ENCODE data around the gene GPR27. TPM values are rescaled to one million over a fixed set of nuclear protein-coding genes. Genes with fewer than 3 reads are reported as not detected.

The GPR27 gene
- total RNA-seq, 2 donors from 2014 or later = 0.54 to 1.3 TPM

GRCh38 chr3:71779674-71780377 lies 26.2 kb downstream of the GPR27 start:
- no peak for DNase-seq (ENCODE audit: low spot score)
- H3K9me3 ChIP-seq = no peaks in the 10 kb centered on the region
- H3K27me3 ChIP-seq (replicated peaks; ENCODE audit: insufficient read depth) = peaks cover 47% of the 10 kb centered on the region
- TF ChIP-seq, protein P1, sequence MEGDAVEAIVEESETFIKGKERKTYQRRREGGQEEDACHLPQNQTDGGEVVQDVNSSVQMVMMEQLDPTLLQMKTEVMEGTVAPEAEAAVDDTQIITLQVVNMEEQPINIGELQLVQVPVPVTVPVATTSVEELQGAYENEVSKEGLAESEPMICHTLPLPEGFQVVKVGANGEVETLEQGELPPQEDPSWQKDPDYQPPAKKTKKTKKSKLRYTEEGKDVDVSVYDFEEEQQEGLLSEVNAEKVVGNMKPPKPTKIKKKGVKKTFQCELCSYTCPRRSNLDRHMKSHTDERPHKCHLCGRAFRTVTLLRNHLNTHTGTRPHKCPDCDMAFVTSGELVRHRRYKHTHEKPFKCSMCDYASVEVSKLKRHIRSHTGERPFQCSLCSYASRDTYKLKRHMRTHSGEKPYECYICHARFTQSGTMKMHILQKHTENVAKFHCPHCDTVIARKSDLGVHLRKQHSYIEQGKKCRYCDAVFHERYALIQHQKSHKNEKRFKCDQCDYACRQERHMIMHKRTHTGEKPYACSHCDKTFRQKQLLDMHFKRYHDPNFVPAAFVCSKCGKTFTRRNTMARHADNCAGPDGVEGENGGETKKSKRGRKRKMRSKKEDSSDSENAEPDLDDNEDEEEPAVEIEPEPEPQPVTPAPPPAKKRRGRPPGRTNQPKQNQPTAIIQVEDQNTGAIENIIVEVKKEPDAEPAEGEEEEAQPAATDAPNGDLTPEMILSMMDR (IDR thresholded peaks at IDR 0.05) = no peak
- no peak for ATAC-seq (ENCODE audit: insufficient number of reproducible peaks, low FRiP score, low read depth)
- H3K36me3 ChIP-seq = no peaks in the 10 kb centered on the region
- peaks cover 7 to 9% of the 10 kb centered on the region in 2 donors for H3K4me1 ChIP-seq (ENCODE audit: control insufficient read depth in 1 of 2, low read depth in 2 of 2)
- H3K27ac ChIP-seq = no peak overlapping the region
- no peak overlapping the region for H3K4me3 ChIP-seq

- Histone ChIP-seq H3K27ac (no peak overlapping the region), H3K27me3 (replicated peaks; ENCODE audit: insufficient read depth) (peaks cover 47% of the 10 kb centered on the region), H3K4me3 (no peak overlapping the region), H3K4me1 (ENCODE audit: control insufficient read depth in 1 of 2, low read depth in 2 of 2) (peaks cover 7 to 14% of the 10 kb centered on the region in 2 donors), H3K9me3 (no peaks in the 10 kb centered on the region), H3K36me3 (no peaks in the 10 kb centered on the region)
- TF ChIP-seq, protein P1 (IDR thresholded peaks at IDR 0.05) = no peak
- DNase-seq (ENCODE audit: low spot score) = no peak
- no peak for ATAC-seq (ENCODE audit: insufficient number of reproducible peaks, low FRiP score, low read depth)
Measured at GRCh38 chr3:71780430-71780829, 26.8 kb downstream of the GPR27 start.

- Histone ChIP-seq H3K9me3 (no peaks in the 10 kb centered on the region), H3K27me3 (replicated peaks; ENCODE audit: insufficient read depth) (peaks cover 47% of the 10 kb centered on the region)
- TF ChIP-seq, protein P1 (IDR thresholded peaks at IDR 0.05) = no peak
Measured at GRCh38 chr3:71783152-71783551, 29.5 kb downstream of the GPR27 start.

GRCh38 chr3:71784201-71784913 lies 30.7 kb downstream of the GPR27 start:
- Histone ChIP-seq H3K27me3 (replicated peaks; ENCODE audit: insufficient read depth) (peaks cover 43% of the 10 kb centered on the region), H3K27ac (no peak overlapping the region), H3K4me3 (peak overlapping the region; percentile 67), H3K4me1 (ENCODE audit: control insufficient read depth in 1 of 2, low read depth in 2 of 2) (peaks cover 7 to 21% of the 10 kb centered on the region in 2 donors), H3K9me3 (no peaks in the 10 kb centered on the region), H3K36me3 (no peaks in the 10 kb centered on the region)
- TF ChIP-seq, protein P1 (IDR thresholded peaks at IDR 0.05) = no peak
- DNase-seq (ENCODE audit: low spot score) (no peak), ATAC-seq (ENCODE audit: insufficient number of reproducible peaks, low FRiP score, low read depth) (no peak)

More at GRCh38 chr3:71783152-71783551, 29.5 kb downstream of the GPR27 start:
- Histone ChIP-seq H3K36me3 (no peaks in the 10 kb centered on the region), H3K4me1 (ENCODE audit: control insufficient read depth in 1 of 2, low read depth in 2 of 2) (peaks cover 7 to 21% of the 10 kb centered on the region in 2 donors), H3K27ac (peak overlapping the region in 1 of 2 donors; percentile 14), H3K4me3 (no peak overlapping the region)
- DNase-seq (ENCODE audit: low spot score) (no peak), ATAC-seq (ENCODE audit: insufficient number of reproducible peaks, low FRiP score, low read depth) (no peak)

DNA sequence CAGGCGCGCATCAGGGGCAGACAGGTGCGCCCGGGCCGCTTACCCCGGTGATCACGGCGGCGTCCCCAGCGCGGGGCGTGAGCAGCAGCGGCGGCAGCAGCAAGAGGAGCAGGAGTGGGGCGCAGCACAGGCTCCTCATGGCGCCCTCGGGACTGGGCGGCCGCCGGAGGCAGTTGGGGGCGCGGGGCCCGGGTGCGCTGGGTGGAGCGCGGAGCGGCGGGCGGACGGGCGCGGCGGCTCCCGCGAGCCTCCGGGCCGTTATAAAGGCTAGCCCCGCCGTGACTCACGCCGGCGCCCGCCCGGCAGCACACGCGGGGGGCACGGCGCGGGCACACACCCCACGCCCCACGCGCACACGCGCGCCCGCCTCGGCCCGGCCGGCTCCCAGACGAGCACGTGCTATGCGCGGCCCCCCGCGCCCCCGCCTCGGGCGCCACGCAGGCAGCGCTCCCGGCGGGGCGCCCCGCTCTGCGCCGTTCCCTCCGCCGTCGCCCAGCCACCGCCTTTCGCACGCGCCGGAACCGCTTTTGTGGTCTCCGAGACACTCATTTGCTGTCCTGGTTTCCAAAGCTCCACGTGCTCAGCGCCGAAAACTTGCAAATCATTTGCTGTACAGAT lies 31.4 kb downstream of the GPR27 start, which contains the start of gene PROK2:
Gene PROK2 (minus strand): TSS at position 235 of the 618 bp plus-strand sequence. CDS start 96 bp downstream, at position 139.
- no peak for ATAC-seq (ENCODE audit: insufficient number of reproducible peaks, low FRiP score, low read depth)
- no peak for DNase-seq (ENCODE audit: low spot score)

More for the DNA sequence above, 31.4 kb downstream of the GPR27 start, which contains the start of gene PROK2:
- H3K4me3 ChIP-seq = peak within 1 kb of the TSS; percentile 67
- peaks cover 7 to 21% of the 10 kb centered on the region in 2 donors for H3K4me1 ChIP-seq (ENCODE audit: control insufficient read depth in 1 of 2, low read depth in 2 of 2)
- peaks cover 37% of the 10 kb centered on the region for H3K27me3 ChIP-seq (replicated peaks; ENCODE audit: insufficient read depth)
- no peaks in the 10 kb centered on the region for H3K9me3 ChIP-seq
- no peaks in the 10 kb centered on the region for H3K36me3 ChIP-seq
- TF ChIP-seq, protein P1 (IDR thresholded peaks at IDR 0.05) = no peak
- peak within 1 kb of the TSS in 1 of 2 donors; percentile 14 for H3K27ac ChIP-seq

Data from thoracic aorta (tissue), 2 donors.